GM12891 (cell line): Measurements from ENCODE around the gene NAPEPLD.
"Not testable (repeated sequence)": the region's sequence is repeated elsewhere in the genome, so short reads cannot be mapped to it uniquely, and the experiment has no call there.

ENCODE experiments used
- POLR2A ChIP-seq: IDR thresholded peaks from 2 replicates; pipeline ENCODE4 v1.6.1; 2011; ENCODE audit warnings: low read depth, low read length, control low read depth
- POLR2AphosphoS5 ChIP-seq: IDR thresholded peaks from 2 replicates; pipeline ENCODE4 v1.6.1; 2011; ENCODE audit warnings: low read depth, low read length, control low read depth
- SPI1 ChIP-seq: IDR thresholded peaks from 2 replicates; pipeline ENCODE4 v1.6.1; 2011; ENCODE audit warnings: low read depth, low read length, control low read depth

DNA sequence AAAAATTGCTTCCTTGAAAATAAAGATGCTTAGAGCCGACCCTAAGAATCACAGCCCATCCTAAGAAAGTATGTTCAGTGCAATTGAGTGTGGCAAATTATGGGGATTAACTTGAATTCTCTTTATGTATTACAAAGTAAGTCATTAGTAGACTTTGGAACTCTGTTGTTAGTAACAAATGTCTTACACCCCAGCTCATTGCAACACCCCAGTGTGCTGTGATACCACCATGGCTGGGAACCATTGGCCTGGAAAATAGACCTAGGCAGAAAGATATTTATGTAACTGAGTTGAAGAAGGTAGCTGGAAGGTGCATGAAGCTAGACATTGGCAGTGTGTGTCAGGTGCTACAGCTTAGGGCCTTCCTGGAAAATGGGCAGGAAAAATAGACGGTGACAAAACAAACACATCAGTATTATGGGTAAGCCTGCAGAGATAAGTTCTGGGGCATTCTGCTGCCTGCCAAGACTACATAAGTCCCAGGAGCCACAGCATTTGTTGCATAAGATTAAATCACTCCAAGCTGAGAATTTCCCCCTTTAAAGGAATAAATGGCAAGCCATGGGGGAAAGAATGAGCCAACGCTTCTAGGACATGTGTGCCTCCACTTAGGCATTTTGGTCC lies 18.1 kb upstream of the NAPEPLD start:
- not testable (repeated sequence) for TF ChIP-seq POLR2AphosphoS5, SPI1, POLR2A
